ENCODE results near the gene YWHAG.
"Not testable (repeated sequence)": the region's sequence is repeated elsewhere in the genome, so short reads cannot be mapped to it uniquely, and the experiment has no call there.

YWHAG gene

GRCh38 chr7:76335417-76335816 is 23.4 kb downstream of the YWHAG start:
- H3K36me3 Mint-ChIP-seq (ENCODE audit: insufficient read depth): peaks cover 45% of the 10 kb centered on the region
- H3K27ac Mint-ChIP-seq: not testable (repeated sequence)

DNA sequence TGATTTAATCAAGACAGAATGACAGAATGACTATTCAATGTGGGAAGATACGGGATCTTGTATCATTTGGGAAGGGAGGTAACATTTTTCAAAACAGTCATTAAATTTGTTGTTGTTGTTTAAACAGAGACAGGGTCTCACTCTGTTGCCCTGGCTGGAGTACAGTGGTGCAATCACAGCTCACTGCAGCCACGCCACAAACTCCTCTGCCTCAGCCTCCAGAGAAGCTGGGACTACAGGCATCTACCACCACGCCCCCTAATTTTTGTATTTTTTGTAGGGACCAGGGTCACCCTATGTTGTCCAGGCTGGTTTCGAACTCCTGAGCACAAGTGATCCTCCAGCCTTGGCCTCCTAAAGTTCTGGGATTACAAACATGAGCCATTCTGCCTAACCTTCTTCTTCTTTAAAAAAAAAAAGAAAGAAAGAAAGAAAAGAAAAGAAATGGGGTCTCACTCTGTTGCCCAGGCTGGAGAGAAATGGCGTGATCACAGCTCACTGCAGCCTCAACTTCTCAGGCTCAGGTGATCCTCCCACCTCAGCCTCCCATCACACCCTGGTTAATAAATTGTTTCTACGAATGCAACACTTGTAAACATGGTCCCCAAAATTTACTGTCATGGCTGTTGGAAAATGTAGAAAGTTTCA is 24.3 kb downstream of the YWHAG start:
- Mint-ChIP-seq H3K9me3 (no peaks in the 10 kb centered on the region), H3K36me3 (ENCODE audit: insufficient read depth) (peaks cover 51% of the 10 kb centered on the region), H3K4me1 (ENCODE audit: low read depth in 2 of 2) (peaks cover 23 to 60% of the 10 kb centered on the region in 2 donors), H3K4me3 (no peak overlapping the region), H3K27ac (peak overlapping the region in 1 of 2 donors; percentile 75), H3K27me3 (no peaks in the 10 kb centered on the region)
- ATAC-seq (replicated peaks) (no peak), DNase-seq (no peak)

More at GRCh38 chr7:76335417-76335816, 23.4 kb downstream of the YWHAG start:
- not testable (repeated sequence) for ATAC-seq (replicated peaks); H3K27me3 Mint-ChIP-seq; H3K9me3 Mint-ChIP-seq; H3K4me3 Mint-ChIP-seq; DNase-seq
- H3K4me1 Mint-ChIP-seq (ENCODE audit: low read depth in 2 of 2): peaks cover 17 to 57% of the 10 kb centered on the region in 2 donors

DNA sequence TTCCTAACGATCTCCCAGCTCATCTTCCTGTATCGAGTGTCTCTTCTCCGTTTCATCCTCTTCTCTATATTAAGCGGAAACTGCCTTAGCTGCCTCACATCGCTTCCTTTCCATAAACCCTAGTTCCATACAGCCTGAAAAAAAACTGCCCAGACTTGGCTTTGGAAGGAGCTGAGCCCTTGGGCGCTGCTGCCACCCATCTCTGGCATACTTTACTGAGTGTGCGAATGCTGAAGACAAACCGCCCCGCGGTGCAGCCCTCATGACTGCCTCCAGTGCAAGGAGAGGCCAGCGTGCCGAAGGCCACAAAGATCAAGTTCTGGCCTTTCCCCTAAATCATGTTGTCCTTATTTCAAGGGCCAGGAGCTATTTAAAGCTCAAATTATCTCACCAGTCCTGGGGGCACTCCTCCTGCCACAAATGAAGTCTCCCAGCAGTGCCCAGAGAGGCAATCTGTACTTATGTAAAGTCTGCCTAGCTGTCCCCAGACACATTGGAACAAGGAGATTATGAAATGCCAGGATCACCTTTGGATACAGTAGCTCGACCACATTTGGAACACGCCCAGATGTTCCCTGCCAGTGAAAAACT is 25.2 kb downstream of the YWHAG start:
- DNase-seq (no peak), ATAC-seq (replicated peaks) (no peak)
- Mint-ChIP-seq H3K36me3 (ENCODE audit: insufficient read depth) (peaks cover 60% of the 10 kb centered on the region), H3K9me3 (no peaks in the 10 kb centered on the region), H3K27ac (peak overlapping the region; percentile 59 to 75), H3K4me3 (no peak overlapping the region), H3K4me1 (ENCODE audit: low read depth in 2 of 2) (peaks cover 25 to 60% of the 10 kb centered on the region in 2 donors), H3K27me3 (no peaks in the 10 kb centered on the region)

GRCh38 chr7:76332078-76332477 is 26.7 kb downstream of the YWHAG start:
- no peak for DNase-seq
- Mint-ChIP-seq H3K36me3 (ENCODE audit: insufficient read depth) (peaks cover 68% of the 10 kb centered on the region), H3K4me1 (ENCODE audit: low read depth in 2 of 2) (peaks cover 21 to 53% of the 10 kb centered on the region in 2 donors), H3K4me3 (no peak overlapping the region), H3K27ac (peak overlapping the region in 1 of 2 donors; percentile 41), H3K27me3 (no peaks in the 10 kb centered on the region), H3K9me3 (no peaks in the 10 kb centered on the region)
- no peak for ATAC-seq (replicated peaks)

- no peaks in the 10 kb centered on the region for H3K9me3 Mint-ChIP-seq
- DNase-seq (no peak), ATAC-seq (replicated peaks) (no peak)
- no peak overlapping the region for H3K27ac Mint-ChIP-seq
- no peak overlapping the region for H3K4me3 Mint-ChIP-seq
- H3K27me3 Mint-ChIP-seq: no peaks in the 10 kb centered on the region
- H3K36me3 Mint-ChIP-seq (ENCODE audit: insufficient read depth): peaks cover 72% of the 10 kb centered on the region
- H3K4me1 Mint-ChIP-seq (ENCODE audit: low read depth in 2 of 2): peaks cover 17 to 51% of the 10 kb centered on the region in 2 donors
Measured at GRCh38 chr7:76330673-76331072, 28.1 kb downstream of the YWHAG start.

DNA sequence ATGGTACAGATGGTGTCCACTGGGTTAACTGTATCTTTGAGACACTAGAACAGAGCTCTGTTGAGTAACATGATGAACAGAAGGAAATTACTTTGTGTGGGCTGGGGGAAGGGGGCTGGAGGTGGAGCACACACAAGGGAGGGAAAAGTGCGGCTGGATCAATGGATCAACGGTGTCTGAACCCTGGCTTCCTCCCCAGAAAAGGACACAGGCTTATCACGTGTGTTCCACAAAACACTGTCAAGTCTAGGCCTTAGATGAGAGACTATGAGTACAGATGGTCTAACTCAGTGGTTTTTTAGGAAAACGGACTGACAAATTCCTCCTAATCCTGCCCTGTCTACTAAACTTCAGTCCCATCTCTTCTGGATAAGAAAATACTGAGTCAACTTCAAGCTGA is 28.5 kb downstream of the YWHAG start:
- Mint-ChIP-seq H3K27me3 (no peaks in the 10 kb centered on the region), H3K36me3 (ENCODE audit: insufficient read depth) (peaks cover 75% of the 10 kb centered on the region), H3K9me3 (no peaks in the 10 kb centered on the region), H3K4me3 (no peak overlapping the region), H3K4me1 (ENCODE audit: low read depth in 2 of 2) (peaks cover 17 to 51% of the 10 kb centered on the region in 2 donors), H3K27ac (no peak overlapping the region)
- DNase-seq (no peak), ATAC-seq (replicated peaks) (no peak)

DNA sequence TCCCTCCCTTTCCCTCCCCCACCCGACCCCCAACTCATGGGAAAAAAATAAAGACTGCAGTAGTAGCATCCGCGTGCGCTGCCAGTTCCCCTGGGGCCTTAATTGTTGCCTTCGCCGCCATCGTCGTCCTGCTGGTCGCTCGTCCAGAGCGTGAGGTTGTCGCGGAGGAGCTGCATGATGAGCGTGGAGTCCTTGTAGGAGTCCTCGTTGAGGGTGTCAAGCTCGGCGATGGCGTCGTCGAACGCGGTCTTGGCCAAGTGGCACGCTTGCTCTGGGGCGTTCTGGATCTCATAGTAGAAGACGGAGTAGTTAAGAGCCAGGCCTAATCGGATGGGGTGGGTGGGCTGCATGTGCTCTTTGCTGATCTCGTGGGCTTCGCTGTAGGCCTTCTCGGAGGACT is 29.3 kb downstream of the YWHAG start:
- ATAC-seq (replicated peaks): no peak
- no peaks in the 10 kb centered on the region for H3K9me3 Mint-ChIP-seq
- no peak overlapping the region for H3K4me3 Mint-ChIP-seq
- no peaks in the 10 kb centered on the region for H3K27me3 Mint-ChIP-seq
- H3K4me1 Mint-ChIP-seq (ENCODE audit: low read depth in 2 of 2): peaks cover 19 to 51% of the 10 kb centered on the region in 2 donors
- no peak overlapping the region for H3K27ac Mint-ChIP-seq
- DNase-seq: no peak
- peaks cover 75% of the 10 kb centered on the region for H3K36me3 Mint-ChIP-seq (ENCODE audit: insufficient read depth)

DNA sequence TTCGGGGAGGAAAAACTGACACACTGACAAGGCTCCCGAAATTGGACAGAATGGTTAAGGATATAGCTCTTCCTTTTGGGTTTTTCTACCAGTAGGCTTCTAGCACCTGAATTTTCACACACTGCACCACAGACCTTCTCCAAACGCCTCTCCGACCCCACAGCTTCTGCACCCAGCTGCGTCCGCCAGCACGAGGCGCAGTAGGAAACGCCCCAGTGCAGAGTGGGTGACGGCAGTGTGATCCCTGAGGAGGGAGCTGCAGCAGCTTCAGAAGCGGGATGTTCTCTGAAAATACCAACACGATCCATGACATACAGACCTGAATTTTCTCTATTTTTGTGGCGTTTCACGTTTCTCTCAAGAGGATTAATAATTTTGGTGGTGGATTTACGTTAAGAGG is 30.4 kb downstream of the YWHAG start:
- Mint-ChIP-seq H3K9me3 (no peaks in the 10 kb centered on the region), H3K4me3 (no peak overlapping the region), H3K27me3 (no peaks in the 10 kb centered on the region), H3K36me3 (ENCODE audit: insufficient read depth) (peaks cover 68% of the 10 kb centered on the region), H3K4me1 (ENCODE audit: low read depth in 2 of 2) (peaks cover 14 to 42% of the 10 kb centered on the region in 2 donors), H3K27ac (peak overlapping the region; percentile 19 to 51)
- DNase-seq: no peak
- ATAC-seq (replicated peaks): no peak

GRCh38 chr7:76327610-76328009 is 31.2 kb downstream of the YWHAG start:
- Mint-ChIP-seq H3K27ac (peak overlapping the region in 1 of 2 donors; percentile 51), H3K27me3 (no peaks in the 10 kb centered on the region), H3K4me3 (no peak overlapping the region), H3K9me3 (no peaks in the 10 kb centered on the region), H3K4me1 (ENCODE audit: low read depth in 2 of 2) (peaks cover 12 to 40% of the 10 kb centered on the region in 2 donors), H3K36me3 (ENCODE audit: insufficient read depth) (peaks cover 66% of the 10 kb centered on the region)
- ATAC-seq (replicated peaks): no peak
- DNase-seq: no peak

GRCh38 chr7:76326646-76327233 is 32.1 kb downstream of the YWHAG start:
- Mint-ChIP-seq H3K4me3 (no peak overlapping the region), H3K27ac (no peak overlapping the region), H3K27me3 (no peaks in the 10 kb centered on the region), H3K4me1 (ENCODE audit: low read depth in 2 of 2) (peaks cover 12 to 34% of the 10 kb centered on the region in 2 donors), H3K9me3 (no peaks in the 10 kb centered on the region), H3K36me3 (ENCODE audit: insufficient read depth) (peaks cover 71% of the 10 kb centered on the region)
- ATAC-seq (replicated peaks): no peak
- no peak for DNase-seq

GRCh38 chr7:76325811-76326210 is 33.0 kb downstream of the YWHAG start:
- DNase-seq (no peak), ATAC-seq (replicated peaks) (no peak)
- no peak overlapping the region for H3K4me3 Mint-ChIP-seq
- no peaks in the 10 kb centered on the region for H3K9me3 Mint-ChIP-seq
- no peaks in the 10 kb centered on the region for H3K27me3 Mint-ChIP-seq
- peaks cover 67% of the 10 kb centered on the region for H3K36me3 Mint-ChIP-seq (ENCODE audit: insufficient read depth)
- H3K4me1 Mint-ChIP-seq (ENCODE audit: low read depth in 2 of 2): peaks cover 11 to 30% of the 10 kb centered on the region in 2 donors
- no peak overlapping the region for H3K27ac Mint-ChIP-seq

DNA sequence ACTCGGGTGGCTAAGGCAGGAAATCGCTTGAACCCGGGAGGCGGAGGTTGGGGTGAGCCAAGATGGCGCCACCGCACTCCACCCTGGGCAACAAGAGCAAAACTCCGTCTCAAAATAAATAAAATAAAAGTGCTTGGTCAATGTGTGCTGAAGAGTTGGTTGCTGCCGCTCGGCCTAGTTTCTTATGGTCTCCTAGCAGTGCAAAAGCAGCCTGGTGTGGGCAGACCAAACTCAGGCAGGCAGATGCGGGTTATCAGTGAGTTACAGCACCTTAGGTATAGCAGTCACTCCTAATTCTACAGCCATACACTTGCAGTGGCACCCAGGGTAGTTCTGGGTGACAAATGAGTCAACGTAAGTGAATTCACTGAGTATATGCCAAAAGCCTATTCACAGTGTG is 33.7 kb downstream of the YWHAG start:
- Mint-ChIP-seq H3K4me1 (ENCODE audit: low read depth in 2 of 2) (peaks cover 12 to 23% of the 10 kb centered on the region in 2 donors), H3K27me3 (no peaks in the 10 kb centered on the region), H3K36me3 (ENCODE audit: insufficient read depth) (peaks cover 60% of the 10 kb centered on the region), H3K4me3 (no peak overlapping the region), H3K27ac (peak overlapping the region in 1 of 2 donors; percentile 44), H3K9me3 (no peaks in the 10 kb centered on the region)
- ATAC-seq (replicated peaks): no peak
- no peak for DNase-seq

DNA sequence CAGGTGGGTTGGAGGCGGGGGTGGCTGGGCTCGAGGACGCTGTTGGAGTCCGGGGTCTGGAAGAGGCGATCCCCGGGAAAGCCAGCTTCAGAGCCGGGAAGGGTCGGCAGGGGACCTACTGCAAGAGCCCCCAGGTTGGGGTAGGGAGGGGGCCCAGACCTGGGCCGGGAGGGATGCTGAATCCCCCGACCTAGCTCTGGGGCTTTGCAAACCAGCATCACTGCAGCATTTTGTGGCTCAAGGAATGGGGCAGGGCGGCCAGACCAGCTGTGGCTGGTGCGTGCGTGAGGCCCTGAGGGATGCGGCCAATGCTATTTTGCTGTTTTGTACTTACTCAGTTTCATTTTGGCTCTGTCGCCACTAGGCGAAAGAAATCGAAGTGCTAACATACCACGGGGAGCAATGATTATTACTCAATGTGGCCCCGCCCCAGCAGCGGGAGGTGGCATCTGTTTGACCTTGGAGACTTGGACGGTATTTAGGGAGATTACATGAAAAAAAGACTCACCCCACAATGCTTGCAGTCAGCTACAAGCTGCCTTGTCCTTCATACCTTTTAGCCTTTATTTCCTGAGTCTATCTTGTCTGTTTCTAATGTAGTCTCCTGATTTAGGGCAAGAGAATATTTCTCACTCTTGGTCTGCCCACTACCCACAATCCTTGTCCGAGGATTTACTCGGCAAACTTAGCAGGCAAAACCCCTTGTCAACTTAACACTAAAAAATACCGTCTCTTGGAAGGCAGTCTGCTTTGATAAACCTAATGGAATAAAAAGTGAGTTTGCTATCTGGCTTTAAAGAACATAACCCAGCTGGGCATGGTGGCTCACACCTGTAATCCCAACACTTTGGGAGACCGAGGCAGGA is 40.1 kb downstream of the YWHAG start:
- ATAC-seq (replicated peaks) (peak; percentile 53), DNase-seq (peak; percentile 56 to 61 (median 61))
- Mint-ChIP-seq H3K36me3 (ENCODE audit: insufficient read depth) (peaks cover 20% of the 10 kb centered on the region), H3K9me3 (no peaks in the 10 kb centered on the region), H3K27ac (peak overlapping the region; percentile 81 to 90), H3K27me3 (no peaks in the 10 kb centered on the region), H3K4me3 (peak overlapping the region; percentile 92 to 97), H3K4me1 (ENCODE audit: low read depth in 2 of 2) (peaks cover 22 to 26% of the 10 kb centered on the region in 2 donors)
